ENCODE measurements around the gene TNNT3. TPM values are rescaled to one million over a fixed set of nuclear protein-coding genes. Genes with fewer than 3 reads are reported as not detected.

The TNNT3 gene
- total RNA-seq, 2 donors from 2014 or later = not detected

DNA sequence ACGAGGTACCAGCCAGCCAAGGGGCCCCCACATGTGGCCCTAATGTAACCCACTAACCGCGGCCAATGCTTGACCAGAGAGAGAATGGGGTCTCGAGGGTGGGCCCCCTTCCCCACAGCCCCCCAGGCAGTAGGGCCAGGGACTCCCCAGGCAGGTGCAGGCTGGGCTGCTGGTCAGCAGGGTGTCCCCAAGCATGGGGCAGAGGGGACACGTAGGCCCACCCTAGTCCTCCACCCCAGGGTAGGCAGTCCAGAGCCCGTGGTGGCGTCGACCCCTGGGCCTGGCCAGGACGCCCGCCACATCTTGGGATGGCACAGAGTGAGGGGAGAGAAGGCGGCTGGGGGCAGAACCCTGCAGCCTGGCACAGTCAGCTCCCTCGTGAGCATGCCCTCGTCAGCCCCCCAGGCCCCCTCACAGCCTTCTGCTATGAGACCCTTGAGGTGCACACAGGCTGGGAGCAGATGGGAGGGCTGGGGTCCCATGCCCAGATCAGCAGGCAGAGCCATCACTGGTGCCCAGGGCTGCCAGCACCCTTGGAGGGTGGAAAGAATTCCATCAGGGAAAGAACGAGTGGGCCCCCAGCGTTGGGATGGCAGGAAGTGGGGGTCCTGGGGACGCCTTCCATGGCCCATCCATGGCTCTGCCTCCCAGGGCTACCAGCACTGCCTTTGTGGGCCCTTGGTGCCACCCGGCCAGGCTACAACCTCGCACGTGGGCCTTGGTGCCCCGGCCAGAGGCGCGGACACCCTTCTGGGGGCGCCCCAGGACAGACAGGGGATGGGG lies 6.1 kb downstream of the TNNT3 start:
- Mint-ChIP-seq H3K4me1 (no peaks in the 10 kb centered on the region), H3K4me3 (no peak overlapping the region), H3K27me3 (ENCODE audit: insufficient read depth) (no peaks in the 10 kb centered on the region), H3K36me3 (ENCODE audit: low read depth) (no peaks in the 10 kb centered on the region), H3K9me3 (no peaks in the 10 kb centered on the region), H3K27ac (no peak overlapping the region)
- WGBS, 2 experiments (ENCODE audit: insufficient coverage in 1 of 2, insufficient read length in 1 of 2) = 92 to 100% methylated on average over 6 to 23 of the region's 23 CpGs
- no peaks in the 10 kb centered on the region for H3K27me3 ChIP-seq (ENCODE audit: control insufficient read depth, insufficient read depth, low read length, poor library complexity, severe bottlenecking)
- no peak for DNase-seq
- H3K9me3 ChIP-seq (ENCODE audit: control insufficient read depth, low read length) = no peaks in the 10 kb centered on the region
- H3K27ac ChIP-seq (ENCODE audit: low read depth, low read length) = no peak overlapping the region
- no peaks in the 10 kb centered on the region for H3K36me3 ChIP-seq (ENCODE audit: control insufficient read depth, insufficient read depth, low read length)
- H3K4me1 ChIP-seq (ENCODE audit: control insufficient read depth, insufficient read depth, low read length) = no peaks in the 10 kb centered on the region
- no peak overlapping the region for H3K4me3 ChIP-seq (ENCODE audit: low read length)
- no peak overlapping the region for H3K9ac ChIP-seq (ENCODE audit: extremely low read depth, low read length, poor library complexity, severe bottlenecking)
- no peak for TF ChIP-seq CTCF (conservative IDR thresholded peaks at IDR 0.05)

- TF ChIP-seq CTCF (conservative IDR thresholded peaks at IDR 0.05) = no peak
- H3K27me3 ChIP-seq (ENCODE audit: control insufficient read depth, insufficient read depth, low read length, poor library complexity, severe bottlenecking) = no peaks in the 10 kb centered on the region
- no peaks in the 10 kb centered on the region for H3K4me1 ChIP-seq (ENCODE audit: control insufficient read depth, insufficient read depth, low read length)
- DNase-seq = no peak
- WGBS, 2 experiments (ENCODE audit: insufficient coverage in 1 of 2, insufficient read length in 1 of 2) = 91 to 96% methylated on average over 36 to 41 of the region's 41 CpGs
- Mint-ChIP-seq H3K4me3 (no peak overlapping the region), H3K27me3 (ENCODE audit: insufficient read depth) (no peaks in the 10 kb centered on the region), H3K27ac (no peak overlapping the region), H3K9me3 (no peaks in the 10 kb centered on the region), H3K4me1 (no peaks in the 10 kb centered on the region), H3K36me3 (ENCODE audit: low read depth) (no peaks in the 10 kb centered on the region)
- H3K4me3 ChIP-seq (ENCODE audit: low read length) = no peak overlapping the region
- H3K36me3 ChIP-seq (ENCODE audit: control insufficient read depth, insufficient read depth, low read length) = no peaks in the 10 kb centered on the region
- H3K9me3 ChIP-seq (ENCODE audit: control insufficient read depth, low read length) = no peaks in the 10 kb centered on the region
- H3K27ac ChIP-seq (ENCODE audit: low read depth, low read length) = peak overlapping the region; percentile 10
- no peak overlapping the region for H3K9ac ChIP-seq (ENCODE audit: extremely low read depth, low read length, poor library complexity, severe bottlenecking)
Observed at GRCh38 chr11:1926156-1927025, 6.9 kb downstream of the TNNT3 start.

- TF ChIP-seq CTCF (conservative IDR thresholded peaks at IDR 0.05) = no peak
- Histone ChIP-seq H3K4me1 (ENCODE audit: control insufficient read depth, insufficient read depth, low read length) (no peaks in the 10 kb centered on the region), H3K9me3 (ENCODE audit: control insufficient read depth, low read length) (no peaks in the 10 kb centered on the region), H3K36me3 (ENCODE audit: control insufficient read depth, insufficient read depth, low read length) (no peaks in the 10 kb centered on the region), H3K27ac (ENCODE audit: low read depth, low read length) (peak overlapping the region; percentile 10), H3K27me3 (ENCODE audit: control insufficient read depth, insufficient read depth, low read length, poor library complexity, severe bottlenecking) (no peaks in the 10 kb centered on the region), H3K9ac (ENCODE audit: extremely low read depth, low read length, poor library complexity, severe bottlenecking) (no peak overlapping the region), H3K4me3 (ENCODE audit: low read length) (no peak overlapping the region)
- no peaks in the 10 kb centered on the region for H3K4me1 Mint-ChIP-seq
- WGBS, 2 experiments (ENCODE audit: insufficient coverage in 1 of 2, insufficient read length in 1 of 2) = 89 to 91% methylated on average over 12 to 28 of the region's 28 CpGs
- no peaks in the 10 kb centered on the region for H3K9me3 Mint-ChIP-seq
- no peak overlapping the region for H3K4me3 Mint-ChIP-seq
- H3K36me3 Mint-ChIP-seq (ENCODE audit: low read depth) = no peaks in the 10 kb centered on the region
- no peak for DNase-seq
- peaks cover 3% of the 10 kb centered on the region for H3K27me3 Mint-ChIP-seq (ENCODE audit: insufficient read depth)
- H3K27ac Mint-ChIP-seq = no peak overlapping the region
Observed at GRCh38 chr11:1927026-1927847, 7.7 kb downstream of the TNNT3 start.

Data from endodermal cell (in vitro differentiated cells).